Keratinocyte (primary cell): ENCODE data around the gene AQP7. TPM values are rescaled to one million over a fixed set of nuclear protein-coding genes. Genes with fewer than 3 reads are reported as not detected.

ENCODE experiments used
- DNase-seq: peaks from one replicate; pipeline ENCODE4 v3.0.0-alpha.2; 2011; ENCODE audit warnings: low read depth, missing footprints, low spot score
- FAIRE-seq: peaks from 2 replicates; lab custom pipeline; 2011; peaks lifted over from hg19 to GRCh38; lab: Jason Lieb, UNC
- H2AFZ ChIP-seq: 2 replicates; pipeline ENCODE4 v1.6.0; 2012; ENCODE audit warnings: low read length, control low read depth, inconsistent platforms; ENCODE audit not compliant: control insufficient read depth
- H3K27ac ChIP-seq: 2 replicates; pipeline ENCODE4 v1.5.1; 2011; ENCODE audit warnings: low read length; ENCODE audit not compliant: control insufficient read depth, insufficient read depth
- H3K27me3 ChIP-seq: 3 replicates; pipeline ENCODE4 v1.6.0; 2011; ENCODE audit warnings: low read length; ENCODE audit not compliant: control insufficient read depth, insufficient read depth; ENCODE audit errors: extremely low read depth
- H3K36me3 ChIP-seq, 2 experiments: 2 replicates in 1 of 2; 3 replicates in 1 of 2; pipeline ENCODE4 v1.5.1; 2011; ENCODE audit warnings: low read length in 2 of 2, mild to moderate bottlenecking in 1 of 2; ENCODE audit not compliant: control insufficient read depth in 2 of 2, insufficient read depth in 2 of 2; ENCODE audit errors: extremely low read depth in 1 of 2
- H3K4me1 ChIP-seq: 3 replicates; pipeline ENCODE4 v1.5.1; 2011; ENCODE audit warnings: low read length; ENCODE audit not compliant: control insufficient read depth, insufficient read depth; ENCODE audit errors: extremely low read depth
- H3K4me2 ChIP-seq: 3 replicates; pipeline ENCODE4 v1.6.0; 2011; ENCODE audit warnings: low read depth, low read length; ENCODE audit not compliant: control insufficient read depth, insufficient read depth; ENCODE audit errors: extremely low read depth
- H3K4me3 ChIP-seq, 3 experiments: fragments of 200-600 bp in 1 of 3; sonication (generic) in 1 of 3; 2 replicates in 2 of 3; 3 replicates in 1 of 3; pipeline ENCODE4 v1.5.1; 2011 to 2016; ENCODE audit warnings: low read length in 3 of 3, mild to moderate bottlenecking in 3 of 3, control low read depth in 2 of 3, inconsistent platforms in 1 of 3, low read depth in 1 of 3, mixed read lengths in 1 of 3, mixed run types in 1 of 3, moderate library complexity in 1 of 3; ENCODE audit not compliant: control insufficient read depth in 2 of 3, insufficient read depth in 2 of 3; ENCODE audit errors: extremely low read depth in 1 of 3
- H3K79me2 ChIP-seq: 2 replicates; pipeline ENCODE4 v1.6.0; 2012; ENCODE audit warnings: low read length; ENCODE audit not compliant: control insufficient read depth, insufficient read depth
- H3K9ac ChIP-seq: 3 replicates; pipeline ENCODE4 v1.6.0; 2011; ENCODE audit warnings: low read length; ENCODE audit not compliant: control insufficient read depth, insufficient read depth; ENCODE audit errors: extremely low read depth
- H3K9me1 ChIP-seq: 3 replicates; pipeline ENCODE4 v1.6.0; 2011; ENCODE audit warnings: low read length; ENCODE audit not compliant: control insufficient read depth, insufficient read depth; ENCODE audit errors: extremely low read depth
- H3K9me3 ChIP-seq: 2 replicates; pipeline ENCODE4 v1.5.1; 2012; ENCODE audit warnings: low read depth, low read length; ENCODE audit not compliant: control insufficient read depth
- H4K20me1 ChIP-seq: 3 replicates; pipeline ENCODE4 v1.6.0; 2011; ENCODE audit warnings: low read length; ENCODE audit not compliant: control insufficient read depth, insufficient read depth; ENCODE audit errors: extremely low read depth
- CTCF ChIP-seq, 3 experiments: IDR thresholded peaks in 1 of 3; conservative IDR thresholded peaks in 1 of 3; optimal IDR thresholded peaks in 1 of 3; 2 replicates in 2 of 3; 3 replicates in 1 of 3; pipeline versions ENCODE3 to v1.5.1; 2011; ENCODE audit warnings: low read length in 3 of 3, mild to moderate bottlenecking in 3 of 3, moderate library complexity in 2 of 3, control low read depth in 1 of 3, inconsistent platforms in 1 of 3; ENCODE audit not compliant: insufficient read depth in 2 of 3; ENCODE audit errors: extremely low read depth in 1 of 3
- EZH2 ChIP-seq: IDR thresholded peaks from one replicate; pipeline ENCODE4 v1.6.1; 2012; ENCODE audit warnings: inconsistent platforms, mild to moderate bottlenecking, low read length, moderate library complexity
- dilution Hi-C: fragments of 300-500 bp; cut with MboI; formaldehyde crosslinking; loops from one replicate; pipeline ENCODE4 v1.7.0; 2020; ENCODE audit warnings: low sequenced_read_pairs; ENCODE audit not compliant: extremely low pct_ligation_motif_present
- polyA plus RNA-seq, 5 experiments: library from polyadenylated mRNA; depleted of rRNA in 3 of 5; stranded (reverse) in 3 of 5; stranded (forward) in 1 of 5; unstranded in 1 of 5; fragments of >200 nt; gene quantifications; 1 replicate in 1 of 5; 2 replicates in 3 of 5; 3 replicates in 1 of 5; pipeline versions ENCODE4 v1.2.1 to v1.2.3, GENCODE V29; 2011 to 2012; ENCODE audit warnings: missing spikeins in 2 of 5, low read depth in 1 of 5, low replicate concordance in 1 of 5

AQP7 gene
- polyA plus RNA-seq, 1 donor (not counting 4 experiments of a cell fraction or from before 2014, with no cell fraction given) = not detected

GRCh38 chr9:33416996-33417395 lies 14.6 kb upstream of the AQP7 start:
- Histone ChIP-seq H4K20me1 (no peaks in the 10 kb centered on the region), H3K36me3 (no peaks in the 10 kb centered on the region), H3K4me2 (peak overlapping the region; percentile 4), H3K4me3 (no peak overlapping the region), H3K9me3 (no peaks in the 10 kb centered on the region), H3K27ac (no peak overlapping the region), H3K27me3 (no peaks in the 10 kb centered on the region), H2AFZ (no peak overlapping the region), H3K79me2 (no peaks in the 10 kb centered on the region), H3K9me1 (no peaks in the 10 kb centered on the region), H3K4me1 (peaks cover 45% of the 10 kb centered on the region), H3K9ac (no peak overlapping the region)
- no peak for DNase-seq
- TF ChIP-seq EZH2 = no peak
- no peak for TF ChIP-seq CTCF (optimal IDR thresholded peaks at IDR 0.05 in 1 of 3, IDR thresholded peaks at IDR 0.05 in 1 of 3, conservative IDR thresholded peaks at IDR 0.05 in 1 of 3; ENCODE audit: extremely low read depth in 1 of 3, insufficient read depth in 2 of 3, low read length in 3 of 3)
- dilution Hi-C loops = no loop called here
- FAIRE-seq = no peak

- no peak for DNase-seq
- Histone ChIP-seq H3K27ac (no peak overlapping the region), H3K9me1 (no peaks in the 10 kb centered on the region), H3K36me3 (no peaks in the 10 kb centered on the region), H3K79me2 (no peaks in the 10 kb centered on the region), H3K9me3 (no peaks in the 10 kb centered on the region), H3K4me2 (peak overlapping the region; percentile 24), H3K27me3 (no peaks in the 10 kb centered on the region), H3K9ac (no peak overlapping the region), H3K4me3 (no peak overlapping the region), H3K4me1 (peaks cover 45% of the 10 kb centered on the region), H4K20me1 (no peaks in the 10 kb centered on the region), H2AFZ (peak overlapping the region; percentile 30)
- TF ChIP-seq CTCF (optimal IDR thresholded peaks at IDR 0.05 in 1 of 3, IDR thresholded peaks at IDR 0.05 in 1 of 3, conservative IDR thresholded peaks at IDR 0.05 in 1 of 3; ENCODE audit: extremely low read depth in 1 of 3, insufficient read depth in 2 of 3, low read length in 3 of 3) (peak in 2 of 3 experiments; percentile 81 to 85), EZH2 (no peak)
- peak; percentile 44 for FAIRE-seq
- dilution Hi-C loops = no loop called here
Measured at GRCh38 chr9:33415501-33416038, 13.2 kb upstream of the AQP7 start.
